Cortex of kidney (tissue), 1 donor: Measurements from ENCODE around the gene TMEM86B.

Experiments used
- DNase-seq: peaks from one replicate; lab custom pipeline; 2025; lab: John Stamatoyannopoulos, UW

The TMEM86B gene

DNA sequence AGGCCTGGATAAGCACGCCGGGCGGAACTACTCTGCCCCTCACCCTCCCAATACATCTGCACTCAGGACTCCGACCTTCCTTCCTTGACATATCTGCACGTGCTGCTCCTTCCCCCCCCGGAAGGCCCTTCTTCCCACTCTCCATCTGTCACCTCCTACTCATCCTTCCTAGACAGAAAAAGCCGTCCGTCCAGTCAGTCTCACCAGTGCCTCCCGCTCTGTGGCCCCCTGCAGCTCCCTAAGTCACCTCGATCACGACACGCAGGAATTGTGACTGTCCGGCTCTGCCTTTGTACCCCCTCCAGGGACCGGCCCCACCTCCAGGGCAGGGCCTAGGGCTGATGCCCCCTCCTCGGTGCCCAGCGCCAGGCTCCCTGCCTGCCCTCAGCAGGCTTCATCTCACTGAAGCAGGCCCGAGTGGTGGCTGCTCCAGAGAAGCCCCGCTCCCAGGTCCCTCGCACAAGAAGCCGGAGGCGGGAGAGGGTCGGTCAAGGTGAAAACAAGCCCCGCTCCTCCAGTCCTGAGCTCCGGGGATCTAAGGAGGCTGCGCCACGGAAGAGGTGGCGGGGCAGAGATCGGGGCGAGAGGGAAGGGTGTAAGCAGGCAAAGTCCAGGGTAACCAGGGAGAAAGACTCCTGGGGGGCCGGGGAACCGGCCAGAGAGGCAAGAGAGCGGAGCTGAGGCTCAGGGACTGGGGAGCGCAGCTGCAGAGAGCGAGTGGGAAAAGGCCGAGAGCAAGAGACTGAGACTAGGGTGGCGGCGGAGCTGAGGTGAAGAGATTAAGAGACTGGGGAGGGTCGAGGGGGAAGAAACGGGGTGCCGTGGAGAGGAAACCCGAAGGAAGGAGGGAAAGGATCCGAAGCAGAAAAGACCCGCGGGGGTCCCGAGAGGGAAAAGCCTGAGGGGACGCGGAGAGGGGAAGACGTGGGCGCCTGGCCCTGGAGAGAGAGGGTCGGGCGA lies 29.2 kb upstream of the TMEM86B start:
- DNase-seq = no peak

DNA sequence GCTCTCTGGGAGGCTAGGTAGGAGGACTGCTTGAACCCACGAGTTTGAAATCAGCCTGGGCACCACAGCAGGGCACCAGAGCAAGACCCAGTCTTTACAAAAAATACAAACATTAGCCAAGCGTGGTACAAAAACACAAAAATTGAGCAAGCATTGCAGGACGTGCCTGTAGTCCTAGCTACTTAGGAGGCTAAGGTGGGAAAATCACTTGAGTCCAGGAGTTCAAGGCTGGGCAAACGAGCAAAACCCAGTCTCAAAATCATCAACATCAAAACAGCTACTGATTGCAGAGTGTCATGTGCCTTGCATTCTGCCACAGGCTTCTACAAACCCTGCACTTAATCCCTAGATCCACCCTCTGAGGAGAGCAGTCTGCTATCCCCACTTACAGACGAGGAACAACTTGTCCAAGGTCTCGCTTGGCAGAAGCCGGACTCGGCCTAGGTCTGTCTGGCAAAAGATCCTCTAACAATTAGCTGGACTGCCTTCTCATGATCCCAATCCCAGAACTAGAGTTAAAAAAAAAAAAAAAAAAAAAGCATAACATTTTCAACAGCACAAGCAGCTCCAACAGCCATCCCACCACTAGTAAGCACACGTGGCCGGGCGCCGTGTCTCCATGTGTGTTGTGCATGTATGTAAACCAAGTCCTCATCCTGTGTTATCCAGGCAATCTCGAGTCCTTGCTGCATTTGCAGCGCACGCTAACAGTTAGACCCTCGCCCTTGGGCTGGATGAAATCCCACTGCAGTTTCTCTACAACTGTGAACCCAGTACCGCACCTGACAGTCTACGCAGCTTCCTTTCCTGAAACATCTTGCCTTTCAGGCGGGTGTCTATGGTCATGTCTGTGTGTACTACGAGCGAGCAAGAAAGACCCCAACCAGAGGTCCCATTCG lies 28.2 kb upstream of the TMEM86B start:
- no peak for DNase-seq

DNA sequence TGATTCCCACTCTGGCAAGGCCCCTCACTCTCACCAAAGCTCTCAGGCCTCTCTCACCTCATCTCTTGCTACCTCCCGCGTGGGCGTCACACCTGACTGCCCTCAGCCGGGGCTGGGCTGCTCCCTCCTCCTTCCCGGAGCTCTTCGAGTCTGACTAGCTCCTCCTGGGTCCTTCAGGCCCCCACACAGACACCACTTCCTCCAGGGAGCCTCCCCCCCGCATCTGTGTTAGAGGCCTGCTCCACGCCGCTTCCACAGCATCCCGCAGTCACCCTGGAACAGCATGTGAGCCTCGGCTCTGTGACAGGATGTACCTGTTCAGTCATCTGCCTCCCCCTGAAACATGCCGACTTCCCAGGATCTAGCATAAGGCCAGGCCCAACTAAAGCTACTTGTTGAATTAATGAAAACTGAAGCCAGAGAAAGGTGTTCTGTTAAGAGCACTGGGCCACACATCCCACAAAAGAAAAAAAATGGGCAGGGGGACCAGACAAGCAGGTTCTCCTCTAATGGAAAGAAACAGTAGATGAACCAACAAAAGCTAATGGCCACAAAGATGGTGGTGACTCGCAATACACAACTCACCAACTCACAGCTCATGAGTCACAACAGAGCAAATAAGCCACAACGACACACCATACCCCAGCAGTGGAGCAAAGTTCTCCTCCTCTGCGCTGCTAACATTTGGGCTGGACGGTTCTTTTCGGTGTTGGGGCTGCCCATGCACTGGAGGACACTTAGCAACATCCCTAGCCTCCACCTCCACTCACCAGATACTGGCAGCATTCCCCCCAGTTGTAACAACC lies 27.3 kb upstream of the TMEM86B start:
- DNase-seq = no peak

DNA sequence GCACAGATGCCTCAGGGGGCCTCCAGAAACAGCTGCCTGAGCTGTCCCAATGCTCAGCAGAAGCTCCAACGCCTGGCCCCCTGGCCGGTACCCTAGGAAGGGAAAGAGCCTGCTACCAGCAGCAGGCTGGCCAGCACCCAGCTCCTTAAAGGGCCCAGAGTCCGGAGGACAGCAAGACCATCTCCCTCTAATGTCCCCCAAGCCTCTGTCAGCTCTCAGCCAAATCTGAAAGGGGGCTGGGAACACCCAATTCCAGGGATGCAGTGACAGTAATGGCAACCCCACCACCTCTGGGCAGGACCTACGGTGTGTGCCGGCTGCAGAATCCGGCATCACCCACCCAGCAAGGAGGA lies 26.0 kb upstream of the TMEM86B start:
- DNase-seq = no peak

DNA sequence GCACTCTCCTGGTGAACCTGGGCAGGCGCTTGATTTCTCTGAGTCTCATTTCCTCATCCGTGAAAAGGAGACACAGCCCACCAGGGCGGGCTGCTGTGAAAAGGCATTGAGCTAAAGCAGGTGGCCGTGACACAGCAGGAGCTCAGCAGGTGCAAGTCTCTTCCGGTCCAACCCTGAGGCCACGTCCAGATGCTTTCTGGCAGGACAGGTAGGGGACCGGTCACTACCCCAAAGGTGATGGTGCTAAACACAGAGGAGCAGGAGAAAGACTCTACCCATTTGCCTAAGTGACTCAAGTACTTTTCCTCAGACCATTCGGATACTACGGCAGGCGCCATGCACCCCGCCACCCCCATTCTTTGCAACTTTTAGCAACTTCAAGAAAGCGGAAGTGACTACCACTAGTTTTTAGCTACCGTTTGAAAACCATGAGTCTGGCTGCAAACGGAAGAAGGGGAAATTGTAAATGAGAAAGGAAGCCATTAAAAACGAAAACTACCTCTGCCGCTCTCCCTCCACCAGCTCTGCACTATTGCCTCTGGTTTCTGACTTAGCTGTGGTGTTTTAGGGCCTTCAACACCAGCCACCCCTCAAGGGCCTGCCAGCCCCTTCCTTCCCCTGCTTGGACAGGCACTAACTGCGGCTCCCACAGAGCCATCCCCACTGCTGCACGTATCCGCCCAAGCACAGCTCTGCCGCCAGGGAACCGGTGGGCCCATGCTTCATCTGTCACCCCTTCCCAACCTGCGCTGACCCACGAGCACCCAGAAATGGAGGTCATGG lies 25.5 kb upstream of the TMEM86B start:
- DNase-seq = no peak

DNA sequence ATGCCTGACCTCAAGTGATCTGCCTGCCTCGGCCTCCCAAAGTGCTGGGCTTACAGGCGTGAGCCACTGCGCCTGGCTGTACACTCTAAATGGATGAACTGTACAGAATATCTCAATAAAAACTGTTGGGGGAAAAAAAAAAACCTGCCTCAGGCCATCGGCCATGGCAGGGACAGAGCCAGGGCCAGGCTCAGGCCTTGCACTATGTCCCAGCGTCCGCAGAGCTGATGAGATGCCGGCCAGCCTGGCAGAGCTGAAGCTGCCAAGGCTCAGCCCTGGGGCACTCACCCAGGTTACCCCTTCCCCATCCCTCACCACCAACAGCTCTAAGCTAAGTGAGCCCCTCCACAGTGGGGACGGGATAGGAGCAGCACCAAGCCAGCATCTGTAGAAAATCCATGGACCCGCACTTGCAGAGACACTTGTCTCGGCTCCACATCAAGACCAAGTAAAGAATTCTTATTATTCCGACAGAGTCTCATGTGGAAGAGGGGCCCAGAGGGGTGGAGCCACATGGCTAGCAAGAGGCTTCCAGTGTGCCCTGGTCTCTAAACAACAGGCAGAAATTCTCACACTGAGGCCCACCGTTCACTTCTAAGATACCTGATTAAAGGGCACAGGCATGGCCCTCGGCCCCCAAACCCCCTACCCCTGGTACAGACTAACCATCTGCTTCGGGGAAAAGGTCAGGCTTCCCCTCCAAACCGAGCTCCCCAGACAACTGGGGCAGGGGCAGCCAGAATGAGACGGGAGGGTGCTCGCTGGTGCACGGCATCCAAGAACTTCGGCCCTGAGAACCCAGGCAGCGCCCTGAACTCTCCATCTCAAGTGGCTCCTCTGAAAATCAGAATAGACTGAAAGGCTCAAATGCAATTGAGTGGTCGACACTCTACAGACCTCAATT lies 24.4 kb upstream of the TMEM86B start:
- no peak for DNase-seq

DNA sequence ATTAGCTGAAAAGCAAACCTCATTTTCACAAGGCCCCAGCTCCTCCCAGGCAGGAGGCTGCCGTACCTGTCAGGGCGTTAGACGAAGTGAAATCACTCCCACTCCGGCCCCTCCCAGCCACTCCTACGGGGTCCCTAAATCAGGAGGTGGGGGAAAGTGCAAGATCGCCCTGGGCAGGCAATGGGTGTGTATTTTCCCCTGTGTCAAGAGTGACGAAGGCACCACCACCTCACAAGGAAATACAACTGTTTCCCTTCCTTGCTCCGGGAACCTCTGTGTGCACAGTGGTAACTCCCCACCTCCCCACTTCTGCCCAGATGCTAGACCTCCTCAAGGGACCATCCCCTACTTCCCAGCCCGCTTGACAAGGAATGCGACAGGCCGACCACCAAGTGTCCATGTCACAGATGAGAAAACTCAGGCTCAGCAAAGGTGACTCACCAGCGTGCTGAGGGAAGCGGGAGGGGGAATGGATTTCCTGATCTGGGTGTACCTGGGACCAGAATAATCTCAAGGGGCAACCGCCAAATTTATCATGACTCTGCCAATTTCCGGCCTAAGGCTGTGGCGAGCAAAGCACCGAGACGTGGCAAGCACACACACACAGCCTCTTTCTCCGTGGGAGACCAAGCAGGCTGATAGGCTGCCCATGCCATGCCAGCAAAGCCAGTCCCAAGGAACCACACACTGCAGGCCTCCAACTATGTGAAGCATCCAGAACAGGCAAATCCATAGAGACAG lies 22.9 kb upstream of the TMEM86B start:
- DNase-seq = no peak

DNA sequence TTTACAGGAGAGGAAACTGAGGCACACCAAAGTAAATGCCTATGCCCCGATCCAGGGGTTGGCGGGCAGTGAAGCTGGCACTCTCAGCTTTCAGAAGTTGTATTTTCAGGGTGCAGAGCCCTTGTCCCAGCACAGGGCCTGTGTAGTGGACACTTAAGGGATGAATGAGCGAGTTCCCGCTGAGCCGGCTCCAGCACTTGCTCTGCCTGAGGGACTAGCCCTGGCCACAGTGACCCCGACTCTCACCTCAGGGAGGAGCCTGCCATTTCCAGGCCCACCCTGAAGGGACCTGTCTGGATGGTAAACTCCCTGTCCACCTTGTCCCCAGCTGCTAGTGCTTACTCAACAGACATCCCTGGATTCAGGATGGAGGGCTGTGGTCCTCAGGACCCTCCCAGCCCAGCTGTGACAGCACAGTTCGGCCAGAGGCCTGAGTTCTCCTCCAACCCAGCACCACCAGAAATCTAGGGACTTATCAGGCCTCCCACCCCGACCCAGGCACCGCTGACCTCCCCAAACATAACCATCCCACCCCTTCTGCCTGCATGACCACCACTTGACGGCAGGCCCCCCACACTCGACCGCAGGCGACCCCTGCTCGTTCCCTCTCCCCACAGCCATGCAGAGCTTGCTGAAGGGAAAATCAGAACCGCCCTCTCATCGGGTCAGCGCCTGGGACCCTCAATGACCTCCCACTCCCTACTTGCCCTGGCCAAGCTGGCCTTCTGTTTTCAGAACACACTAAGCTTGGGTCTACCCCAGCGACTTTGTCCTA lies 21.9 kb upstream of the TMEM86B start:
- DNase-seq = no peak

DNA sequence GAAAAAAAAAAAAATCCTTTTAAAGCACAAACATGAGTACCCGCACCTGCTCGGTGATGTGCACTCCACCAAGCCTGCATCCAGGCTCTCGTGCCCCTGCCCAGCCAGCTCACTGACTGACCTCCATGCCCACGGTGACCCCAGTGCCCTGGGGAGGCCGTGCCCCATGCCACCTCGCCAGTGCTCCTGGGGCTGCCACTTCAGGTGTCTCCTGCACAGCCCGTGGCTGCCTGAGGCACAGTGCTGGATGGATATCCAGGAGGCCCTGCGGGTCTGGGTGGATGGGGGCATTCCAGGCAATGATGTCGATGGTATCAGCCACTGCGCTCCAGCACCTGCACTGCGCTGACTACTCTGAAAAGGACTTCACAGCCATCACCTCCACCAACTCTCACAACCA lies 21.3 kb upstream of the TMEM86B start:
- DNase-seq = no peak

DNA sequence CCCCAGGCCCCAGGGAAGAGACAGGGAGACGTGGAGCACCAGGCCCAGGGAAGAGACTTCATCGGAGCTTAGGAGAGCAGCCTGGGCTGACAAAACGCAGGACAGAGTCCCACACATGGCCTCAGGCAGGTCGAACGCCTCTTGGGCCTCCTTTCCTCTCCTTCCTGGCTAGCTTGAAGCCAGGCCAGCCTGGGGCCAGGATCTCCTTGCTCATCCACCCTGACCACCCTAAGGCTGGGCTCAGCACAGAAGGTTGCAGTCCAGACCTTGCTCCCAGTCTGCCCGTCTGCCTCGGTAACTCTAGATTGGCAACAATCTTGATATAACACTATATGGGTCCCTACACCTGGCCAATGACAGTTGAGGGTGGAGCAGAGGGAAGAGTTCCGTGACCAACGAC lies 20.1 kb upstream of the TMEM86B start:
- DNase-seq = no peak

DNA sequence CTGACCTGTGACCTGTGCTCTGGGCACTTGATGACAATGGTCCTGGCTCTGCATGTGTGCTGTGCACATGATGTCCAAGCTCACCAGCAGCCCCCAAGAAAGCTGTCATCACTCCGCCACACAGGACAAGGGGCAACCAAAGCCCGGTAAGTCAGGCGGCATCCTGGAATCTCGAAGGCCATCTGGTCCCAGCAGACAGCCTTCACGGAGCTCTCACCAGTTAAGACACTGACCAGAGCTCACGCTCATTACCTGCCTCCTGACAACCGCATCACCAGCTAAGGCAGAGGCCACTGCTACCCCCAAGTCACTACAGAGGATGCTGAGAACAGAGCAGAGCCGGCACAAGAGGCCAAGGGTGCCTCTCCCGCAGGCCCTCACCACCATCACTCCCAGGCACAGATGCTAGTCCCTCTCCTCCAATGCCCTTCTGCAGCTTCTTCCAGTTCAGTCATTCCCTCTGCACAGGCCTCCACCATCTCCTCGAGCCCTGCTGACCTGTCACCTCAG lies 19.7 kb upstream of the TMEM86B start:
- no peak for DNase-seq

DNA sequence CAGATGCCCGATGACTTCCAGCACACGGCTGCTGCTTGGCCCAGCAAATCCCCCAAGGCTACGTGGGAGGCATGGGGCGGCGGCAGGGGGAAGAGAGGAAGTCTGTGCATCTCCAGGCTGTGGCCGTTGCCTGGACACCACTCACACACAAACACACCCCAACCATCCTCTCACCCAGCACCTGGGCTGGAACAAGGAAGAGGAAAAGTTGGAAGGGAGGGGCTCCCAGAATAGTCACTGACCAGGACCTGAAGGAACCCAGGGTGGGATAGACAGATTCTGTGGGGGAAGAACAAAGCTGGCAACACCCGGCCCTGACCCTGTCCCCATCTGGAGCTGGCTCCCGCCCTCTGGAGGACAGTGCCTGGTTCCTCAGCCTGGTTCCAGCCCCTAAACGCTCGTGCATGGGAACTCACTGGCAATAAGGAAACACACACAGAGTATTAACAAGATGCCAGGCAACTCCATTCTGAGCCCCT lies 19.1 kb upstream of the TMEM86B start:
- DNase-seq = no peak

DNA sequence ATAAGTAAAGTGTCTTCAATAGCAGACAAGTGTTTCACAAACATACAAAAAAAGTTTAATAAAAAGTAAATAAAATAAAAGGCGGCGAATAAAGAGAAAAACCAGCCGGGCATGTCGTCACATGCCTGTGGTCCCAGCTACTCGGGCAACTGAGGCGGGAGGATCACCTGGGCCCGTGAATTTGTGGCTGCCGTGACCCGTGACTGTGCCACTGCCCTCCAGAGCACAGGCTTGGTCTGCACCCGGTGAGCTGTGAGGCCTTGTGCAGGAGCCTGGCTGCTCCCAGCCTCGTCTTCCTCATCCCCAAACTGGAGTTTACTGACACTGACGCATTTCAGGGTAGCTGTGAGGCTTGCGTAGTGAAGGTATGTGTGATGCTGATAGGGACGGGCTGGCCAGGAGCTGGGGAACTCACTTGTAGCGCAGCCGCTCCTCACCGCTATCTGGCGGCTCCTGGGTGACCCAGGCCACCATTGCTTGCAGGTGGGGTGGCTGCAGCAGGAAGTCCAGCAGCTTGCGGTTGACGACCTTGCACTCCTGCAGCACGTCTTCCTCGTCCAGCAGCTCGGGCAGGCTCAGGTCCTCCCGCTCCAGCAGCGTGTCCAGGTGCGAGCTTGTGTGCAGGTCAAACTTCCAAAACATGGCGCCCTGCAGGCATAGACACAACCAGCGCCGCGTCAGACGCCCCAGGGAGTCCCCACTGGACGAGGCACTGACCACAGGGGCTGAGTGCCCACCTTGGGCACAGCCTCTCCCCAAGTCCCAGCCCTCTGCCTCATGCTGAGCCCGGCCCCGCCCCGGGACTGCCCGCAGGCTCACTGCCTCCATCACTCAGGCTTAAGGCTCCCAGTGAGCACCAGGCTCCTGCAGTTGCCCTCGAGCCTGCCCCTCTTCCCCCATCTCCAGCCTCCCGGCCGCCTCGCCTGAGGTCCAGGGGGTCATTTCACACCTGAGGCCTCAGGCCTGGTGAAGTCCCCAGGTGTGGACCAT lies 18.2 kb upstream of the TMEM86B start:
- no peak for DNase-seq

DNA sequence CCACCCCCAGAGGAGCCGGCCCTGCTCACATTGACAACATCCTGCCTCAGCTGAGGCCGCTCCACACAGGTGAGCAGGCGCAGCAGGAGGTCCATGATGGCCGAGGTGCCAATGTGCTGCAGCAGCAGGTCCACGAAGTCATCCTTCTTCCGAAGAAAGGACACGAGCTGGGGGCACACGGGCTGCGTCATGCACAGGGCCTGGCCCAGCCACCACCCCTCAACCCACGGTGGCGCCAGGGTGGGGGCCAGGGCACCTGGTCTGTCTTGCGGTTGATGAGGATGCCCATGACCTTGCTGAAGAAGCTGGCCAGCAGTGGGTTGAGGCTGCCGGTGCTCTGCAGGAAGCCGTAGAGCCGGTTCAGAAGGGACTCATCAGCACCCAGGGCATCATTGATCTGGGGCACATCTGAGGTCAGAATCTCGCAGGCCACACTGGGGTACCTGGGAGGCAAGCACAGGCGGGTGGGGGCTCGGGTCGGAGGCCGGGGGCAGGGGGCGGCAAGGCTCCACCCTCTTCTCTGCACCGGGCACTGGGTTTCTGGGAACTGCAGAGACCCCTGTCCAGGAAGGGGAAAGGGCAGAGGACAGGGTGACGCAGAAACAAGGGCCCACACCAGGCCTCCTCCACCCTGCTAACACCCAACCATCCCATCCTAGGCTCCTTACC lies 16.8 kb upstream of the TMEM86B start:
- DNase-seq = no peak

DNA sequence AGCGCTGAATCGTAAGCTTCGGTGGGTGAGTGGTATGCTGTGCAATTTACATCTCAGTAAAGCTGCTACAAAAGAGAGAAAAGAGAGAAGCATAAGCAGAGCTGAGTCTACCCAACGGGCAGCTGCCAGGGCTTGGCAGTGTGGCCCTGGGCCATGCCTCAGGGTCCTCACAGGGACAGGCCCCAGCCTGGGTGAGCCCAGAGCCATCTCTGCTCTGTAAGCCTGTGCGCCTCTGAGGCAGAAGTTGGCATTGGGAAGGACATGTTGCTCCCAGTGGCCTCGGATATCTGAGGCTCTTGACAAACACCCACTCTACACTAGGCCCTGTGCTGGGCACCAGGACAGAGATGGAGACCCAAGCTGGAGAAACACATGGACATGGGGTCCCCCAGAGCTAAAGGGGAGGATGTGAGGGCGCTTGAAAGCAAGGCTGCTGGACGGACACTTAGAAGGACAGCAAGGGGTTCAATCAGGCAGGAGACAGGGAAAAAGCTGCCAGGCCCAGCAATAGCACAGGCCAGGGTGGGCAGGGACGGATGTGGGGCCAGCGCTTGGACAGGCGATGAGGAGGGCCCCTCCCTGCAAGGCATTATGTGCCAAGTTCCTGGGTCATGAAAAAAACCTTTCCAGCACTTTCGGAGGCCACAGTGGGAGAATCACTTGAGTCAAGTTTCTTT lies 15.6 kb upstream of the TMEM86B start:
- no peak for DNase-seq

DNA sequence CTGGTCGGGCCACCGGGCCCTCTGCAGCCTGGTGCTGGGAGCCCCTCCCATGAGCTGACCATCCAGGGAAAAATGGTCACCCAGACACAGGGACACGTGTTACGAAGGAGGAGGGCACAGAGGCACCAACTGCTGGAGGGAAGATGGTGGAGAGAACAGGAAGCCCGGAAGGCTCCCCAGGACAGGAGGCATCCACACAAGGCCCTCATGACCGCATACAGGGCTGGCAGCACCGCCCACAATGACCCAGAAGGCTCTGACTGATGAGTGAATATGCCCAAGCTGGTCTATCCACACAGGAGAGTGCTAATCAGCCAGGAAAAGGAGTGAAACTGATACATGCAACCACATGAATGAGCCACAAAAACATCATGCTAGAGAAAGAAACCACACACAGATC lies 14.0 kb upstream of the TMEM86B start:
- no peak for DNase-seq
